Brain pericyte (primary cell): ENCODE measurements around the gene PCDHGA12.

Experiments
- DNase-seq: peaks from one replicate; pipeline ENCODE4 v3.0.0-alpha.2; 2012; ENCODE audit warnings: low read depth, low spot score

PCDHGA12 gene

GRCh38 chr5:141439411-141440141, 9.3 kb downstream of the PCDHGA12 start:
- DNase-seq = no peak

GRCh38 chr5:141440341-141440740, 10.0 kb downstream of the PCDHGA12 start:
- DNase-seq = no peak

GRCh38 chr5:141441571-141442170, 11.4 kb downstream of the PCDHGA12 start:
- DNase-seq = no peak

GRCh38 chr5:141465351-141465750, 35.0 kb downstream of the PCDHGA12 start:
- DNase-seq = no peak

- peak; percentile 84 for DNase-seq
Observed at GRCh38 chr5:141475625-141476131, 45.4 kb downstream of the PCDHGA12 start, which contains the start of gene PCDHGC3. TSS of gene PCDHGC3 (plus strand) at chr5:141475966. CDS start at chr5:141476117, 151 bp downstream.

- DNase-seq = peak; percentile 53
Observed at GRCh38 chr5:141476132-141476911, 46.0 kb downstream of the PCDHGA12 start.

GRCh38 chr5:141477044-141477575, 46.8 kb downstream of the PCDHGA12 start:
- no peak for DNase-seq

GRCh38 chr5:141477815-141478214, 47.5 kb downstream of the PCDHGA12 start:
- DNase-seq = no peak

- no peak for DNase-seq
Observed at GRCh38 chr5:141478321-141478945, 48.1 kb downstream of the PCDHGA12 start.

- no peak for DNase-seq
Observed at GRCh38 chr5:141479776-141480175, 49.5 kb downstream of the PCDHGA12 start.
